A549 (cell line): ENCODE measurements around the gene ATP6V1G2. TPM values are rescaled to one million over a fixed set of nuclear protein-coding genes. Genes with fewer than 3 reads are reported as not detected.
"Not testable (repeated sequence)": the region's sequence is repeated elsewhere in the genome, so short reads cannot be mapped to it uniquely, and the experiment has no call there.

Experiments
- ATAC-seq, 2 experiments: fragments of 200-7000 bp in 1 of 2; fragments of >200 bp in 1 of 2; cut with Nextera tagmentation in 1 of 2; cut with Tn5 transposase in 1 of 2; 3 replicates each; pipeline versions ENCODE4 v1.8.0 to v1.9.1; 2018 to 2020; ENCODE audit warnings: mild to moderate bottlenecking in 1 of 2, moderate library complexity in 1 of 2
- CTCF ChIA-PET: fragments of 300-600 bp; sonication (Branson Sonifier 250); formaldehyde crosslinking; extraction: SDS; loops from one replicate; lab custom pipeline; 2021; ENCODE audit warnings: antibody characterized with exemption, inconsistent platforms; lab: Yijun Ruan, JAX
- POLR2A ChIA-PET: fragments of 350-600 bp; formaldehyde crosslinking; extraction: SDS; loops from one replicate; lab custom pipeline; 2021; ENCODE audit warnings: antibody characterized with exemption, inconsistent platforms; lab: Yijun Ruan, JAX
- DNase-seq, 2 experiments: peaks; one replicate each; pipeline versions ENCODE4 v3.0.0 to v3.0.0-alpha.2; 2011 to 2016; ENCODE audit warnings: low read depth in 1 of 2, low spot score in 1 of 2
- FAIRE-seq: peaks from 2 replicates; lab custom pipeline; 2011; peaks lifted over from hg19 to GRCh38; lab: Jason Lieb, UNC
- H3K27ac ChIP-seq, 2 experiments: fragments of >200 bp; sonication (Bioruptor Twin); formaldehyde crosslinking; 3 replicates each; pipeline ENCODE4 v1.5.1; 2016 to 2017
- H3K4me1 ChIP-seq: fragments of >200 bp; sonication (Bioruptor Twin); formaldehyde crosslinking; 3 replicates; pipeline ENCODE4 v1.6.1; 2016
- H3K4me2 ChIP-seq: fragments of >200 bp; sonication (Bioruptor Twin); formaldehyde crosslinking; 3 replicates; pipeline ENCODE4 v1.6.1; 2016
- H3K4me3 ChIP-seq: fragments of >200 bp; sonication (Bioruptor Twin); formaldehyde crosslinking; 3 replicates; pipeline ENCODE4 v1.5.1; 2016
- H3K9me3 ChIP-seq: fragments of >200 bp; sonication (Bioruptor Twin); formaldehyde crosslinking; 3 replicates; pipeline ENCODE4 v1.6.1; 2016
- CBX8 ChIP-seq: fragments of 200-600 bp; sonication (generic); IDR thresholded peaks from 2 replicates; pipeline ENCODE4 v1.6.1; 2016
- CTCF ChIP-seq: fragments of >200 bp; sonication (Bioruptor Twin); formaldehyde crosslinking; IDR thresholded peaks from 3 replicates; pipeline ENCODE4 v1.5.1; 2016
- EHF ChIP-seq: fragments of 250-450 bp; sonication (Bioruptor Pico); IDR thresholded peaks from 2 replicates; pipeline ENCODE4 v1.5.0; 2020; ENCODE audit warnings: mild to moderate bottlenecking
- HEYL ChIP-seq: fragments of 250-450 bp; sonication (Bioruptor Pico); IDR thresholded peaks from 2 replicates; pipeline ENCODE4 v1.8.0; 2021; ENCODE audit warnings: mild to moderate bottlenecking, moderate library complexity
- KDM5A ChIP-seq: fragments of 200-600 bp; sonication (generic); IDR thresholded peaks from 2 replicates; pipeline ENCODE4 v1.6.1; 2016; ENCODE audit warnings: antibody characterized with exemption, mild to moderate bottlenecking
- PBX3 ChIP-seq: IDR thresholded peaks from 2 replicates; pipeline ENCODE4 v1.6.1; 2012
- POLR2A ChIP-seq: IDR thresholded peaks from 2 replicates; pipeline ENCODE4 v1.6.1; 2012; ENCODE audit warnings: mild to moderate bottlenecking, low read length
- RAD21 ChIP-seq, 2 experiments: fragments of >200 bp in 1 of 2; sonication (Bioruptor Twin) in 1 of 2; formaldehyde crosslinking in 1 of 2; IDR thresholded peaks in 1 of 2; conservative IDR thresholded peaks in 1 of 2; 2 replicates in 1 of 2; 3 replicates in 1 of 2; pipeline ENCODE4 v1.6.1; 2012 to 2018; ENCODE audit warnings: inconsistent platforms in 1 of 2
- SMC3 ChIP-seq: fragments of >200 bp; sonication (Bioruptor Twin); formaldehyde crosslinking; IDR thresholded peaks from 3 replicates; pipeline ENCODE4 v1.6.1; 2018; ENCODE audit warnings: inconsistent platforms
- ZFP36 ChIP-seq: fragments of 450-650 bp; IDR thresholded peaks from 2 replicates; pipeline ENCODE4 v1.6.1; 2014; ENCODE audit warnings: borderline replicate concordance; ENCODE audit not compliant: partially characterized antibody
- WGBS: methylation state at CpG from one replicate; pipeline ENCODE4 v1.1.6; 2017; ENCODE audit errors: missing lambda C conversion rate; 5-methylcytosine and 5-hydroxymethylcytosine counted together
- polyA minus RNA-seq: library from RNA; depleted of rRNA, polyadenylated mRNA; stranded (reverse); fragments of >200 nt; gene quantifications from 2 replicates; pipeline ENCODE4 v1.2.3, GENCODE V29; 2011; rRNA and poly(A)+ RNA removed
- polyA plus RNA-seq, 4 experiments: library from polyadenylated mRNA; depleted of rRNA in 3 of 4; stranded (reverse); fragments of >200 nt; fragmentation: RNase III in 1 of 4; extraction: RNeasy Plus Mini Kit Qiagen cat#74134 plus additional on column Dnase treatment in 1 of 4; gene quantifications; 2 replicates in 3 of 4; 3 replicates in 1 of 4; pipeline ENCODE4 v1.2.3, GENCODE V29; 2011 to 2017

The ATP6V1G2 gene
- 1.2 and 1.5 TPM in 2 replicates for polyA plus RNA-seq (2011; rRNA removed)
- polyA plus RNA-seq (2012; cell fraction: cytosol; rRNA removed), result 0.60 and 0.71 TPM in 2 replicates
- 0.34 and 0.53 TPM in 2 replicates for polyA plus RNA-seq (2012; cell fraction: nucleus; rRNA removed)
- polyA plus RNA-seq (2017; fragmentation: RNase III; extraction: RNeasy Plus Mini Kit Qiagen cat#74134 plus additional on column Dnase treatment), result 0.57 to 0.75 TPM (median 0.64 TPM) in 3 replicates
- polyA minus RNA-seq, result 0.88 TPM in 1 of 2 replicates, not detected in the other

- FAIRE-seq, result no peak
- TF ChIP-seq SMC3, result peak; percentile 73
- TF ChIP-seq RAD21 (conservative IDR thresholded peaks at IDR 0.05 in 1 of 2, IDR thresholded peaks at IDR 0.05 in 1 of 2), result peak; percentile 92 to 95
- peak; percentile 79 for TF ChIP-seq CTCF
- 0 out of 2 replicates have a peak, but pooled peaks have one; percentile 38 for TF ChIP-seq KDM5A
- no peak for TF ChIP-seq POLR2A
Observed at GRCh38 chr6:31546339-31546957, at the start of gene ATP6V1G2. Gene ATP6V1G2, minus strand, starts transcription at chr6:31546608. Its CDS starts 49 bp downstream, at chr6:31546559.

GRCh38 chr6:31592396-31592771 lies 46.0 kb upstream of the ATP6V1G2 start:
- 87% methylated on average over 7 of the region's 7 CpGs for WGBS
- no peaks in the 10 kb centered on the region for H3K9me3 ChIP-seq
- POLR2A ChIA-PET, result no interaction called here
- TF ChIP-seq PBX3 (no peak), RAD21 (conservative IDR thresholded peaks at IDR 0.05 in 1 of 2, IDR thresholded peaks at IDR 0.05 in 1 of 2) (no peak), HEYL (CRISPR knock-in tag) (no peak), ZFP36 (no peak)
- TF ChIP-seq, all 56 proteins: peak for 0
- ATAC-seq (no peak), FAIRE-seq (no peak), DNase-seq (no peak)
- no peak overlapping the region for H3K27ac ChIP-seq
- no peaks in the 10 kb centered on the region for H3K4me1 ChIP-seq
- CTCF ChIA-PET, result interaction anchor here (1.9 to 14.3 kb wide), 3 partner anchors 11 to 45 kb away, joined by 4 to 338 read pairs (median 331); partner anchors contain the start of genes ATP6V1G2, DDX39B, LST1 and LTB
- no peak overlapping the region for H3K4me2 ChIP-seq
- no peak overlapping the region for H3K4me3 ChIP-seq

More at GRCh38 chr6:31546339-31546957, at the start of gene ATP6V1G2:
- Histone ChIP-seq H3K4me1 (peaks cover 14% of the 10 kb centered on the region), H3K9me3 (no peaks in the 10 kb centered on the region), H3K4me2 (peak within 1 kb of the TSS; percentile 67), H3K27ac (peak within 1 kb of the TSS; percentile 87 to 90), H3K4me3 (peak within 1 kb of the TSS; percentile 57)
- DNase-seq (peak; percentile 61 to 90), ATAC-seq (peak; percentile 85 to 86)
- WGBS, result 19% methylated on average over 8 of the region's 11 CpGs
- ChIA-PET CTCF (interaction anchor here (0.6 to 15.7 kb wide), 25 partner anchors 11 to 776 kb away, joined by 3 to 331 read pairs (median 4); partner anchors contain the start of genes AIF1, LST1, LTB and LY6G5B), POLR2A (interaction anchor here (0.6 to 1.4 kb wide), 4 partner anchors 52 to 649 kb away, joined by 3 to 4 read pairs (median 3); partner anchors contain the start of gene HSPA1B)

- H3K4me1 ChIP-seq, H3K27ac ChIP-seq, DNase-seq, H3K9me3 ChIP-seq, ATAC-seq, H3K4me2 ChIP-seq, POLR2A ChIA-PET, H3K4me3 ChIP-seq, FAIRE-seq: not testable (repeated sequence)
- CTCF ChIA-PET, result interaction anchor here (0.6 to 18.3 kb wide), 5 partner anchors 3 to 44 kb away, joined by 3 to 338 read pairs (median 5); partner anchors contain the start of genes ATP6V1G2, LST1, LTB and NCR3
- WGBS, result 62% methylated on average over 5 of the region's 5 CpGs
Observed at GRCh38 chr6:31590691-31591090, 44.3 kb upstream of the ATP6V1G2 start.

- 57% methylated on average over 9 of the region's 9 CpGs for WGBS
- no peak overlapping the region for H3K4me2 ChIP-seq
- TF ChIP-seq EHF (CRISPR knock-in tag) (no peak), CBX8 (no peak)
- TF ChIP-seq, all 56 proteins: peak for 0
- Histone ChIP-seq H3K4me3 (no peak overlapping the region), H3K27ac (no peak overlapping the region), H3K4me1 (no peaks in the 10 kb centered on the region), H3K9me3 (no peaks in the 10 kb centered on the region)
- FAIRE-seq (no peak), ATAC-seq (0 out of 6 replicates have a peak, but pooled peaks of 1 of the 2 experiments have one; percentile 25), DNase-seq (no peak)
- POLR2A ChIA-PET, result no interaction called here
- CTCF ChIA-PET, result interaction anchor here (1.3 to 18.3 kb wide), 4 partner anchors 5 to 43 kb away, joined by 4 to 338 read pairs (median 171); partner anchors contain the start of genes ATP6V1G2, LST1, LTB and NCR3
Observed at GRCh38 chr6:31588871-31589650, 42.7 kb upstream of the ATP6V1G2 start.
